Measurements from ENCODE around the gene PEX26.

GRCh38 chr22:18110194-18110953 lies 32.6 kb downstream of the PEX26 start, which contains the start of gene TUBA8:
- TF ChIP-seq DBP (CRISPR knock-in tag; IDR thresholded peaks at IDR 0.05; ENCODE audit: not compliant biosample characterization) (no peak), CTCF (CRISPR knock-in tag; IDR thresholded peaks at IDR 0.05) (no peak; the same call in 1 of the 2 replicates), ZNF143 (CRISPR knock-in tag; IDR thresholded peaks at IDR 0.05) (0 out of 2 replicates have a peak, but pooled peaks have one; percentile 25), MXI1 (IDR thresholded peaks at IDR 0.05; ENCODE audit: borderline replicate concordance, low read depth, low read length) (no peak), CCAR2 (optimal IDR thresholded peaks at IDR 0.05; ENCODE audit: low read depth, low read length) (no peak), CAMTA2 (CRISPR knock-in tag; IDR thresholded peaks at IDR 0.05; ENCODE audit: borderline replicate concordance) (no peak), MNT (IDR thresholded peaks at IDR 0.05) (no peak)
